Stimulated activated naive CD8-positive, alpha-beta T cell treated with anti-CD3 and anti-CD28 coated beads, Interleukin-15, Interleukin-2, amounts not matched to agents 100 U/mL and 50 U/mL, for 24 hours (primary cell): ENCODE results near the gene CBY3.
"Not testable (repeated sequence)": the region's sequence is repeated elsewhere in the genome, so short reads cannot be mapped to it uniquely, and the experiment has no call there.

Source experiments
- ATAC-seq: fragments of 150-1000 bp; cut with Tn5 transposase; one replicate; pipeline ENCODE4 v1.10.0; 2021
- DNase-seq: peaks from one replicate; pipeline ENCODE4 v3.0.0; 2021

Gene CBY3

GRCh38 chr5:179668391-179668790 is 12.4 kb downstream of the CBY3 start:
- ATAC-seq (peak; percentile 45), DNase-seq (peak; percentile 27)

GRCh38 chr5:179661647-179662046 is 19.2 kb downstream of the CBY3 start:
- not testable (repeated sequence) for ATAC-seq, DNase-seq

- not testable (repeated sequence) for DNase-seq, ATAC-seq
Measured at GRCh38 chr5:179658179-179658856, 22.5 kb downstream of the CBY3 start.

GRCh38 chr5:179657302-179658178 is 23.3 kb downstream of the CBY3 start:
- not testable (repeated sequence) for DNase-seq
- peak; percentile 96 for ATAC-seq

- ATAC-seq, DNase-seq: not testable (repeated sequence)
Measured at GRCh38 chr5:179653135-179653534, 27.7 kb downstream of the CBY3 start.

GRCh38 chr5:179650245-179650644 is 30.6 kb downstream of the CBY3 start:
- not testable (repeated sequence) for ATAC-seq, DNase-seq

GRCh38 chr5:179649166-179649703 is 31.6 kb downstream of the CBY3 start:
- not testable (repeated sequence) for DNase-seq, ATAC-seq

- DNase-seq (no peak), ATAC-seq (no peak)
Measured at GRCh38 chr5:179648410-179648809, 32.4 kb downstream of the CBY3 start.

- not testable (repeated sequence) for DNase-seq, ATAC-seq
Measured at GRCh38 chr5:179644766-179645165, 36.1 kb downstream of the CBY3 start.

GRCh38 chr5:179643141-179643920 is 37.5 kb downstream of the CBY3 start:
- not testable (repeated sequence) for DNase-seq, ATAC-seq

GRCh38 chr5:179642626-179643025 is 38.2 kb downstream of the CBY3 start:
- ATAC-seq, DNase-seq: not testable (repeated sequence)

- ATAC-seq, DNase-seq: not testable (repeated sequence)
Measured at GRCh38 chr5:179641745-179642144, 39.1 kb downstream of the CBY3 start.

- ATAC-seq, DNase-seq: not testable (repeated sequence)
Measured at GRCh38 chr5:179639296-179639695, 41.5 kb downstream of the CBY3 start.

- DNase-seq = not testable (repeated sequence)
- peak; percentile 98 for ATAC-seq
Measured at GRCh38 chr5:179634370-179635172, 46.3 kb downstream of the CBY3 start.

- DNase-seq = not testable (repeated sequence)
- peak; percentile 4 for ATAC-seq
Measured at GRCh38 chr5:179633501-179634369, 47.1 kb downstream of the CBY3 start.
